Panc1 (cell line): ENCODE data around the gene TRAF6.

ENCODE experiments used
- CTCF ChIP-seq: fragments of 450-650 bp; IDR thresholded peaks from 2 replicates; pipeline ENCODE4 v1.5.1; 2017; ENCODE audit warnings: mild to moderate bottlenecking
- POLR2AphosphoS5 ChIP-seq: IDR thresholded peaks from 2 replicates; pipeline ENCODE4 v1.6.1; 2012; ENCODE audit warnings: mild to moderate bottlenecking, low read depth, low read length, moderate library complexity

GRCh38 chr11:36452961-36453360 lies 57.1 kb downstream of the TRAF6 start:
- TF ChIP-seq CTCF: no peak
- TF ChIP-seq POLR2AphosphoS5: no peak
